GM11168 (cell line): ENCODE measurements around the gene MYL5.
"Not testable (repeated sequence)": the region's sequence is repeated elsewhere in the genome, so short reads cannot be mapped to it uniquely, and the experiment has no call there.

ENCODE experiments used
- in situ Hi-C: fragments of 300-500 bp; cut with MboI; formaldehyde crosslinking; loops from one replicate; pipeline ENCODE4 v1.12.0; 2022; ENCODE audit warnings: low sequenced_read_pairs; ENCODE audit not compliant: unreplicated experiment

Gene MYL5

GRCh38 chr4:669806-670559 lies 4.4 kb upstream of the MYL5 start:
- in situ Hi-C loops = not testable (repeated sequence)

- in situ Hi-C loops = no loop called here
These were observed 2.6 kb upstream of the MYL5 start for GRCh38 chr4:671769-672168.

GRCh38 chr4:673349-674091 lies 822 bp upstream of the MYL5 start:
- in situ Hi-C loops = no loop called here

GRCh38 chr4:675036-675882 lies 917 bp downstream of the MYL5 start:
- in situ Hi-C loops = no loop called here

GRCh38 chr4:675980-676870 lies 1.9 kb downstream of the MYL5 start:
- in situ Hi-C loops = no loop called here

GRCh38 chr4:676871-677235 lies 2.5 kb downstream of the MYL5 start:
- in situ Hi-C loops = no loop called here

- in situ Hi-C loops = no loop called here
These were observed 3.3 kb downstream of the MYL5 start for GRCh38 chr4:677431-678293.

GRCh38 chr4:678331-679103 lies 4.2 kb downstream of the MYL5 start:
- in situ Hi-C loops = no loop called here

- in situ Hi-C loops = no loop called here
These were observed 4.8 kb downstream of the MYL5 start for GRCh38 chr4:679104-679481.

- in situ Hi-C loops = no loop called here
These were observed 5.3 kb downstream of the MYL5 start for GRCh38 chr4:679629-680028.

- in situ Hi-C loops = no loop called here
These were observed 5.7 kb downstream of the MYL5 start for GRCh38 chr4:680091-680490.

GRCh38 chr4:680551-680927 lies 6.2 kb downstream of the MYL5 start:
- in situ Hi-C loops = no loop called here

- in situ Hi-C loops = no loop called here
These were observed 6.7 kb downstream of the MYL5 start for GRCh38 chr4:680928-681645.

GRCh38 chr4:681736-682451 lies 7.6 kb downstream of the MYL5 start:
- in situ Hi-C loops = no loop called here

GRCh38 chr4:682490-683172 lies 8.3 kb downstream of the MYL5 start:
- in situ Hi-C loops = no loop called here

GRCh38 chr4:683247-683897 lies 9.0 kb downstream of the MYL5 start:
- in situ Hi-C loops = no loop called here
